Measurements from ENCODE around the gene RIN3. TPM values are rescaled to one million over a fixed set of nuclear protein-coding genes. Genes with fewer than 3 reads are reported as not detected.

RIN3 gene
- total and polyA plus RNA-seq, 10 donors = 17.2 to 117 (median 75.7) TPM

GRCh38 chr14:92644970-92645515 is 131.5 kb downstream of the RIN3 start:
- Histone ChIP-seq H3K4me1 (peaks cover 12 to 66% (median 53%) of the 10 kb centered on the region in 6 donors), H3K9me3 (peaks cover 0 to 10% (median 7%) of the 10 kb centered on the region in 8 donors), H3K27me3 (replicated peaks in 1 of 7) (no peaks in the 10 kb centered on the region), H3K27ac (peak overlapping the region in 5 of 8 donors; percentile 16 to 96 (median 94)), H3K36me3 (peaks cover 0 to 64% (median 18%) of the 10 kb centered on the region in 6 donors), H3K4me3 (no peak overlapping the region)
- TF ChIP-seq POLR2AphosphoS5 (IDR thresholded peaks at IDR 0.05) (peak in 2 of 3 donors; percentile 9 to 24), CTCF (IDR thresholded peaks at IDR 0.05 in 8 of 11, conservative IDR thresholded peaks at IDR 0.05 in 3 of 11) (no peak)
- intact Hi-C loops (cut with DNase I; ENCODE audit: low total_unique reads) = no loop called here
- 87 to 95% (median 90%) methylated on average over 9 of the region's 9 CpGs for WGBS, 5 donors
- peak; percentile 45 for DNase-seq

GRCh38 chr14:92645841-92646478 is 132.4 kb downstream of the RIN3 start:
- DNase-seq = peak; percentile 73
- Histone ChIP-seq H3K4me3 (peak overlapping the region in 1 of 8 donors; percentile 7), H3K9me3 (peaks cover 0 to 10% (median 7%) of the 10 kb centered on the region in 8 donors), H3K36me3 (peaks cover 0 to 70% (median 18%) of the 10 kb centered on the region in 6 donors), H3K27ac (peak overlapping the region in 6 of 8 donors; percentile 4 to 96 (median 92)), H3K4me1 (peaks cover 20 to 75% (median 62%) of the 10 kb centered on the region in 6 donors), H3K27me3 (replicated peaks in 1 of 7) (no peaks in the 10 kb centered on the region)
- no peak for TF ChIP-seq CTCF (IDR thresholded peaks at IDR 0.05 in 8 of 11, conservative IDR thresholded peaks at IDR 0.05 in 3 of 11)
- TF ChIP-seq POLR2A (IDR thresholded peaks at IDR 0.05) = no peak
- TF ChIP-seq POLR2AphosphoS5 (IDR thresholded peaks at IDR 0.05) = peak in 1 of 3 donors; percentile 23
- intact Hi-C loops (cut with DNase I; ENCODE audit: low total_unique reads) = no loop called here
- WGBS, 5 donors = 69 to 87% (median 78%) methylated on average over 13 of the region's 13 CpGs

- TF ChIP-seq CTCF (IDR thresholded peaks at IDR 0.05 in 8 of 11, conservative IDR thresholded peaks at IDR 0.05 in 3 of 11) = no peak
- no peak for TF ChIP-seq POLR2AphosphoS5 (IDR thresholded peaks at IDR 0.05)
- no peak for TF ChIP-seq POLR2A (IDR thresholded peaks at IDR 0.05)
- DNase-seq = peak; percentile 27
- peak overlapping the region in 1 of 8 donors; percentile 32 for H3K4me3 ChIP-seq
- peak overlapping the region; percentile 53 to 96 (median 90) for H3K27ac ChIP-seq
- intact Hi-C loops (cut with DNase I; ENCODE audit: low total_unique reads) = no loop called here
- H3K27me3 ChIP-seq (replicated peaks in 1 of 7) = no peaks in the 10 kb centered on the region
- H3K36me3 ChIP-seq = peaks cover 0 to 61% (median 15%) of the 10 kb centered on the region in 6 donors
- peaks cover 21 to 85% (median 67%) of the 10 kb centered on the region in 6 donors for H3K4me1 ChIP-seq
- H3K9me3 ChIP-seq = peaks cover 0 to 10% (median 7%) of the 10 kb centered on the region in 8 donors
- 77 to 90% (median 80%) methylated on average over 9 of the region's 9 CpGs for WGBS, 5 donors
Measured at GRCh38 chr14:92646952-92647796, 133.6 kb downstream of the RIN3 start.

Measured in spleen (tissue), 11 donors.